Activated B cell treated with CpG ODN at 0.5 μM for 24 hours (primary cell): Measurements from ENCODE around the gene ALKAL2. TPM values are rescaled to one million over a fixed set of nuclear protein-coding genes. Genes with fewer than 3 reads are reported as not detected.

Source experiments
- ATAC-seq: fragments of 200-7000 bp; cut with Tn5 transposase; one replicate; pipeline ENCODE4 v1.10.0; 2021; ENCODE audit warnings: low read depth, mild to moderate bottlenecking, moderate library complexity
- CTCF ChIA-PET: fragments of 350-600 bp; sonication (Branson Sonifier 250); formaldehyde crosslinking; loops from one replicate; lab custom pipeline; 2021; ENCODE audit warnings: antibody characterized with exemption; lab: Charles Lee
- POLR2A ChIA-PET: fragments of 350-600 bp; sonication (Branson Sonifier 250); formaldehyde crosslinking; loops from one replicate; lab custom pipeline; 2021; ENCODE audit warnings: antibody characterized with exemption; lab: Charles Lee
- DNase-seq: peaks from one replicate; pipeline ENCODE4 v3.0.0; 2022
- H3K27ac Mint-ChIP-seq: one replicate; pipeline ENCODE4 v1.8.0; 2020; ENCODE audit warnings: mixed read lengths
- H3K27me3 Mint-ChIP-seq: one replicate; pipeline ENCODE4 v1.8.0; 2021; ENCODE audit warnings: mixed read lengths
- H3K36me3 Mint-ChIP-seq: one replicate; pipeline ENCODE4 v1.8.0; 2021; ENCODE audit warnings: low read depth, mixed read lengths
- H3K4me1 Mint-ChIP-seq: one replicate; pipeline ENCODE4 v1.8.0; 2021; ENCODE audit warnings: mixed read lengths
- H3K4me3 Mint-ChIP-seq: one replicate; pipeline ENCODE4 v1.8.0; 2020; ENCODE audit warnings: mild to moderate bottlenecking, mixed read lengths
- H3K9me3 Mint-ChIP-seq: one replicate; pipeline ENCODE4 v1.8.0; 2020; ENCODE audit warnings: mixed read lengths
- CTCF ChIP-seq: fragments of 200-600 bp; IDR thresholded peaks from one replicate; pipeline ENCODE4 v1.8.0; 2022; ENCODE audit warnings: antibody characterized with exemption, mild to moderate bottlenecking
- intact Hi-C: fragments of 100-400 bp; cut with micrococcal nuclease; formaldehyde crosslinking; loops from one replicate; pipeline ENCODE4 v1.15.1; 2024
- total RNA-seq: library from RNA; stranded (reverse); gene quantifications from 2 replicates; pipeline ENCODE4 v1.2.3, GENCODE V29; 2022

Gene ALKAL2
- total RNA-seq, 1 donor from 2014 or later, result not detected

- CTCF ChIA-PET, result no interaction called here
- TF ChIP-seq CTCF, result no peak
- no peak for DNase-seq
- no peak overlapping the region for H3K27ac Mint-ChIP-seq
- no peak overlapping the region for H3K4me3 Mint-ChIP-seq
- no peaks in the 10 kb centered on the region for H3K36me3 Mint-ChIP-seq
- POLR2A ChIA-PET, result no interaction called here
- H3K27me3 Mint-ChIP-seq, result peaks cover 2% of the 10 kb centered on the region
- no peaks in the 10 kb centered on the region for H3K4me1 Mint-ChIP-seq
- ATAC-seq, result no peak
- H3K9me3 Mint-ChIP-seq, result no peaks in the 10 kb centered on the region
- intact Hi-C loops, result no loop called here
Measured at GRCh38 chr2:309954-310510, 22.1 kb upstream of the ALKAL2 start.

- ATAC-seq, result no peak
- DNase-seq, result no peak
- peaks cover 2% of the 10 kb centered on the region for H3K27me3 Mint-ChIP-seq
- TF ChIP-seq CTCF, result no peak
- CTCF ChIA-PET, result no interaction called here
- H3K4me3 Mint-ChIP-seq, result no peak overlapping the region
- H3K27ac Mint-ChIP-seq, result no peak overlapping the region
- POLR2A ChIA-PET, result no interaction called here
- H3K9me3 Mint-ChIP-seq, result no peaks in the 10 kb centered on the region
- intact Hi-C loops, result no loop called here
- no peaks in the 10 kb centered on the region for H3K4me1 Mint-ChIP-seq
- no peaks in the 10 kb centered on the region for H3K36me3 Mint-ChIP-seq
Measured at GRCh38 chr2:309148-309953, 21.5 kb upstream of the ALKAL2 start.

- no peak for ATAC-seq
- intact Hi-C loops, result no loop called here
- TF ChIP-seq CTCF, result no peak
- Mint-ChIP-seq H3K27me3 (peaks cover 10% of the 10 kb centered on the region), H3K4me1 (no peaks in the 10 kb centered on the region), H3K36me3 (no peaks in the 10 kb centered on the region), H3K27ac (no peak overlapping the region), H3K9me3 (peaks cover 13% of the 10 kb centered on the region), H3K4me3 (no peak overlapping the region)
- DNase-seq, result no peak
- POLR2A ChIA-PET, result no interaction called here
- CTCF ChIA-PET, result no interaction called here
Measured at GRCh38 chr2:305366-305765, 17.5 kb upstream of the ALKAL2 start.

- Mint-ChIP-seq H3K4me3 (no peak overlapping the region), H3K36me3 (no peaks in the 10 kb centered on the region), H3K27ac (no peak overlapping the region), H3K9me3 (peaks cover 6% of the 10 kb centered on the region), H3K27me3 (peaks cover 24% of the 10 kb centered on the region), H3K4me1 (no peaks in the 10 kb centered on the region)
- DNase-seq, result no peak
- TF ChIP-seq CTCF, result no peak
- intact Hi-C loops, result no loop called here
- ATAC-seq, result no peak
- POLR2A ChIA-PET, result no interaction called here
- CTCF ChIA-PET, result no interaction called here
Measured at GRCh38 chr2:296354-296753, 8.5 kb upstream of the ALKAL2 start.

- no peak for ATAC-seq
- ChIA-PET CTCF (no interaction called here), POLR2A (no interaction called here)
- peaks cover 1% of the 10 kb centered on the region for H3K4me1 Mint-ChIP-seq
- H3K36me3 Mint-ChIP-seq, result no peaks in the 10 kb centered on the region
- H3K9me3 Mint-ChIP-seq, result no peaks in the 10 kb centered on the region
- peaks cover 20% of the 10 kb centered on the region for H3K27me3 Mint-ChIP-seq
- no peak for TF ChIP-seq CTCF
- intact Hi-C loops, result no loop called here
- DNase-seq, result no peak
- no peak overlapping the region for H3K4me3 Mint-ChIP-seq
- H3K27ac Mint-ChIP-seq, result no peak overlapping the region
Measured at GRCh38 chr2:295090-295489, 7.2 kb upstream of the ALKAL2 start.
